Adrenal gland (tissue), 5 donors: ENCODE measurements around the gene RIC8A.

Source experiments
- POLR2A ChIP-seq, 2 donors: fragments of 450-650 bp; IDR thresholded peaks; one replicate each; pipeline ENCODE4 v1.6.1; 2017; ENCODE audit warnings: antibody characterized with exemption in 2 of 2, mild to moderate bottlenecking in 2 of 2, moderate library complexity in 1 of 2
- TF ChIP-seq, protein P1 (sequence below), 6 experiments: fragments of 450-650 bp in 4 of 6; fragments of 200-600 bp in 2 of 6; sonication (generic) in 1 of 6; IDR thresholded peaks; 1 replicate in 5 of 6; 2 replicates in 1 of 6; pipeline versions ENCODE4 v1.5.1 to v1.8.0; 2016 to 2021; ENCODE audit warnings: antibody characterized with exemption in 6 of 6, mild to moderate bottlenecking in 2 of 6, moderate library complexity in 1 of 6
- donor health status: DM: no; HTN: no; CAD: no.

GRCh38 chr11:206526-207207, 841 bp upstream of the RIC8A start:
- TF ChIP-seq, protein P1, sequence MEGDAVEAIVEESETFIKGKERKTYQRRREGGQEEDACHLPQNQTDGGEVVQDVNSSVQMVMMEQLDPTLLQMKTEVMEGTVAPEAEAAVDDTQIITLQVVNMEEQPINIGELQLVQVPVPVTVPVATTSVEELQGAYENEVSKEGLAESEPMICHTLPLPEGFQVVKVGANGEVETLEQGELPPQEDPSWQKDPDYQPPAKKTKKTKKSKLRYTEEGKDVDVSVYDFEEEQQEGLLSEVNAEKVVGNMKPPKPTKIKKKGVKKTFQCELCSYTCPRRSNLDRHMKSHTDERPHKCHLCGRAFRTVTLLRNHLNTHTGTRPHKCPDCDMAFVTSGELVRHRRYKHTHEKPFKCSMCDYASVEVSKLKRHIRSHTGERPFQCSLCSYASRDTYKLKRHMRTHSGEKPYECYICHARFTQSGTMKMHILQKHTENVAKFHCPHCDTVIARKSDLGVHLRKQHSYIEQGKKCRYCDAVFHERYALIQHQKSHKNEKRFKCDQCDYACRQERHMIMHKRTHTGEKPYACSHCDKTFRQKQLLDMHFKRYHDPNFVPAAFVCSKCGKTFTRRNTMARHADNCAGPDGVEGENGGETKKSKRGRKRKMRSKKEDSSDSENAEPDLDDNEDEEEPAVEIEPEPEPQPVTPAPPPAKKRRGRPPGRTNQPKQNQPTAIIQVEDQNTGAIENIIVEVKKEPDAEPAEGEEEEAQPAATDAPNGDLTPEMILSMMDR (IDR thresholded peaks at IDR 0.05): no peak
- no peak for TF ChIP-seq POLR2A (IDR thresholded peaks at IDR 0.05)
